ENCODE data around the gene RIMBP2.

GRCh38 chr12:130645751-130646150 is 70.3 kb downstream of the RIMBP2 start:
- TF ChIP-seq CTCF (IDR thresholded peaks at IDR 0.05 in 2 of 3, conservative IDR thresholded peaks at IDR 0.05 in 1 of 3; ENCODE audit: insufficient read depth in 2 of 3, low read depth in 1 of 3, low read length in 3 of 3) (no peak), CHCHD3 (CRISPR knock-in tag; IDR thresholded peaks at IDR 0.05) (no peak), NR2C2 (CRISPR knock-in tag; IDR thresholded peaks at IDR 0.05) (no peak), NR2C2 (tag; IDR thresholded peaks at IDR 0.05) (no peak), EP300 (IDR thresholded peaks at IDR 0.05; ENCODE audit: low read length) (no peak), MEF2A (IDR thresholded peaks at IDR 0.05; ENCODE audit: control insufficient read depth, low read depth, low read length) (no peak), POLR2A (conservative IDR thresholded peaks at IDR 0.05) (no peak), GTF3C2 (IDR thresholded peaks at IDR 0.05; ENCODE audit: borderline replicate concordance, extremely low read depth, insufficient read length) (no peak), ETV1 (tag; conservative IDR thresholded peaks at IDR 0.05; ENCODE audit: low read depth) (no peak), SREBF2 (CRISPR knock-in tag; IDR thresholded peaks at IDR 0.05) (no peak), BRF2 (IDR thresholded peaks at IDR 0.05; ENCODE audit: borderline replicate concordance, insufficient read depth, insufficient read length) (no peak)

All from K562 (cell line).